GM19467 (cell line): ENCODE results near the gene RASGRP4.
"Not testable (repeated sequence)": the region's sequence is repeated elsewhere in the genome, so short reads cannot be mapped to it uniquely, and the experiment has no call there.

Experiments used
- ATAC-seq: cut with Tn5 transposase; IDR thresholded peaks from one replicate; pipeline ENCODE4 v1.9.1; 2021; ENCODE audit warnings: mild to moderate bottlenecking, moderate library complexity; ENCODE audit not compliant: unreplicated experiment

Gene RASGRP4, protein sequence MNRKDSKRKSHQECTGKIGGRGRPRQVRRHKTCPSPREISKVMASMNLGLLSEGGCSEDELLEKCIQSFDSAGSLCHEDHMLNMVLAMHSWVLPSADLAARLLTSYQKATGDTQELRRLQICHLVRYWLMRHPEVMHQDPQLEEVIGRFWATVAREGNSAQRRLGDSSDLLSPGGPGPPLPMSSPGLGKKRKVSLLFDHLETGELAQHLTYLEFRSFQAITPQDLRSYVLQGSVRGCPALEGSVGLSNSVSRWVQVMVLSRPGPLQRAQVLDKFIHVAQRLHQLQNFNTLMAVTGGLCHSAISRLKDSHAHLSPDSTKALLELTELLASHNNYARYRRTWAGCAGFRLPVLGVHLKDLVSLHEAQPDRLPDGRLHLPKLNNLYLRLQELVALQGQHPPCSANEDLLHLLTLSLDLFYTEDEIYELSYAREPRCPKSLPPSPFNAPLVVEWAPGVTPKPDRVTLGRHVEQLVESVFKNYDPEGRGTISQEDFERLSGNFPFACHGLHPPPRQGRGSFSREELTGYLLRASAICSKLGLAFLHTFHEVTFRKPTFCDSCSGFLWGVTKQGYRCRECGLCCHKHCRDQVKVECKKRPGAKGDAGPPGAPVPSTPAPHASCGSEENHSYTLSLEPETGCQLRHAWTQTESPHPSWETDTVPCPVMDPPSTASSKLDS

GRCh38 chr19:38425810-38426466 is at the start of gene RASGRP4:
TSS of gene RASGRP4 (minus strand) at chr19:38426219. CDS start at chr19:38426091, 128 bp downstream.
- ATAC-seq, result no peak

DNA sequence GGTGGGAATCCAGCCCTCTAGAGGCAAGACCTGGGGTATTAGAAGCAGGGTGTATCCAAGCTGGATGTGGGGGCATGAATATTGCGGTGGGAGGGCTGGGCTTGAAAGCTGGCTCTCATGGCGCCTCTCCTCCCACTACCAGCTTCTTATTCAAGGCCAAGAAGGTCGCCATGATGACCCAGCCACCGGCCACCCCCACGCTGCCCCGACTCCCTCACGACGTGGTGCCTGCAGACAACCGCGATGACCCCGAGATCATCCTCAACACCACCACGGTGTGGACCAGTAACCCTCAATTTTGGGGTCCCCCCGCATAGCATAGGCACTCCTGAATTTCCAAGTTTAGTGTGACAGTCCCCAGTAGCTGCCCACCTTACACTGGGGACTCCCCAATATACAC is 49.2 kb upstream of the RASGRP4 start:
- ATAC-seq, result no peak

DNA sequence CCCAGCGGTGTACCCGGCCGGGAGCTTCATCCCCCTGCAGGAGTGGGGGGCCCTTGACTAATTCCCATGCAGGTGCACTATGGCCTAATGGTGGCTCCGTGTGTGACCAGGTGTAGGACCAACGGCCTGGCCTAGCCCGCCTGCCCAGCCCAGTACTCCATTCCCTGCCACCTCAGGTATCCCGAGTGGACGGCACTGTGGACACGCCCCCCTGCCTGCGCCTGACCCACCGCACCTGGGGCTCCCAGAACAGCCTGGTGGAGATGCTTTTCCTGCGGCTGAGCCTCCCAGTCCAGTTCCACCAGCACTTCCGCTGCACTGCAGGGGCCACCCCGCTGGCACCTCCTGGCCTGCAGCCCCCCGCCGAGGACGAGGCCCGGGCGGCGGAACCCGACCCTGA is 47.2 kb upstream of the RASGRP4 start:
- ATAC-seq, result no peak

DNA sequence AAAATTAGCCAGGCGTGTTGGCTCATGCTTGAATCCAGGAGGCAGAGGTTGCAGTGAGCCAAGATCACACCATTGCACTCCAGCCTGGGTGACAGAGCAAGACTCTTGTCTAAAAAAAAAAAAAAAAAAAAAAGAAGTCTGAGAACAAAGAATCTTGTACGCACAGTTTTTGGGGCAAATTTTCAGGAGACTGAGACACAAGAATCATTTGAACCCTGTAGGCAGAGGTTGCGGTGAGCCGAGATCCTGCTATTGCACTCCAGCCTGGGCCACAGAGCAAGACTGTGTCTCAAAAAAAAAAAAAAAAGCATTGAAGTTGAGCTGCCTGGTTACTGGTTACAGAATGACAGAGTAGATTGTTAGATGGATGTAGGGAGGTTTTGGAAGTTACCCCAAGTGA is 46.7 kb upstream of the RASGRP4 start:
- not testable (repeated sequence) for ATAC-seq

DNA sequence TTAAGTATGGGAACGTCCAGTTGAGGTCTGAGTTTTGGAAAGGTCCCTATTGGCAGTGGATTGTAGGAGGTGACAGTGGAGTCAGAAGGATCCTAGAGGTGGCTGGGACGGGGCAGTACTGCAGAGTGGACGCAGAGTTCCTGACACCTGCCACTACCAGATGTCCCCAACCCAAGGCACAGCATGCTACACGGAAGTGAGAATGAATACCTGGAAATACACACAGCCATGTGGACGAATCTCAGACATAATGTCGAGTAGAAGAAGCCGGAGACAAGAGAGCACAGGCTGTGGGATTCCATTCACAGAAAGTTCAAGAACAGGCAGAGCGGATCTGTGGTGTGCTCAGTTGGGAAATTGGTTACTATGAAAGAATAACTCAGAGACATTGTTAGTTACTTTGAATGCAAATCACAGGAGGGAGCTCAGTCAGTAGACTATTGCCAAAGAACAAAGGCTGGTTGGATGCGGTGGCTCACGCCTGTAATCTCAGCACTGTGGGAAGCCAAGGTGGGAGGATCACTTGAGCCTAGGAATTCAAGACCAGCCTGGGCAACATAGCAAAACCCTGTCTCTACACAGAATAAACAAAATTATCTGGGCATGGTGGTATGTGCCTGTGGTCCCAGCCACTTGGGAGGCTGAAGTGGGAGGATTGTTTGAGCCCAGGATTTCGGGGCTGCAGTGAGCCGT is 44.9 kb upstream of the RASGRP4 start:
- ATAC-seq, result no peak

GRCh38 chr19:38469151-38469550 is 43.1 kb upstream of the RASGRP4 start:
- ATAC-seq, result no peak

GRCh38 chr19:38467541-38468525 is 41.8 kb upstream of the RASGRP4 start:
- ATAC-seq, result no peak

- ATAC-seq, result no peak
Observed at GRCh38 chr19:38466050-38466449, 40.0 kb upstream of the RASGRP4 start.

GRCh38 chr19:38464421-38465082 is 38.5 kb upstream of the RASGRP4 start:
- no peak for ATAC-seq

- no peak for ATAC-seq
Observed at GRCh38 chr19:38463365-38463764, 37.3 kb upstream of the RASGRP4 start.

GRCh38 chr19:38458991-38459390 is 33.0 kb upstream of the RASGRP4 start:
- no peak for ATAC-seq

- no peak for ATAC-seq
Observed at GRCh38 chr19:38457690-38458405, 31.8 kb upstream of the RASGRP4 start.

DNA sequence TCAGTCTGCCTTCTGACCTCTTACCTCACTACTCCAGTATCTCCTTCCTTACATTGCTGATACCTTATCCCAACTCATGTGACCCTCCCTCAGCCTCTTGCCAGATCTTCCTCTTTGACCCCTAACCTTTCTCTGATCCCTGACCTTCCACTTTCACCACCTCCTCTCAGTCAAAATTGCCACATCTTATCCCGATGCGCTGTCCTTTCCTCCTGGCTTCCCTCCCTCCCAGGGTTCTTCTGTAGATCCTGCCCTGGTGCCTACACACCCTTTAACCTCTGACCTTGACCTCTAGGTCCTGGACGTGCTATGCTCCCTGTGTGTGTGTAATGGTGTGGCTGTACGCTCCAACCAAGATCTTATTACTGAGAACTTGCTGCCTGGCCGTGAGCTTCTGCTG is 31.2 kb upstream of the RASGRP4 start:
- ATAC-seq, result no peak

- ATAC-seq, result no peak
Observed at GRCh38 chr19:38455031-38455430, 29.0 kb upstream of the RASGRP4 start.

GRCh38 chr19:38453596-38453995 is 27.6 kb upstream of the RASGRP4 start:
- no peak for ATAC-seq

DNA sequence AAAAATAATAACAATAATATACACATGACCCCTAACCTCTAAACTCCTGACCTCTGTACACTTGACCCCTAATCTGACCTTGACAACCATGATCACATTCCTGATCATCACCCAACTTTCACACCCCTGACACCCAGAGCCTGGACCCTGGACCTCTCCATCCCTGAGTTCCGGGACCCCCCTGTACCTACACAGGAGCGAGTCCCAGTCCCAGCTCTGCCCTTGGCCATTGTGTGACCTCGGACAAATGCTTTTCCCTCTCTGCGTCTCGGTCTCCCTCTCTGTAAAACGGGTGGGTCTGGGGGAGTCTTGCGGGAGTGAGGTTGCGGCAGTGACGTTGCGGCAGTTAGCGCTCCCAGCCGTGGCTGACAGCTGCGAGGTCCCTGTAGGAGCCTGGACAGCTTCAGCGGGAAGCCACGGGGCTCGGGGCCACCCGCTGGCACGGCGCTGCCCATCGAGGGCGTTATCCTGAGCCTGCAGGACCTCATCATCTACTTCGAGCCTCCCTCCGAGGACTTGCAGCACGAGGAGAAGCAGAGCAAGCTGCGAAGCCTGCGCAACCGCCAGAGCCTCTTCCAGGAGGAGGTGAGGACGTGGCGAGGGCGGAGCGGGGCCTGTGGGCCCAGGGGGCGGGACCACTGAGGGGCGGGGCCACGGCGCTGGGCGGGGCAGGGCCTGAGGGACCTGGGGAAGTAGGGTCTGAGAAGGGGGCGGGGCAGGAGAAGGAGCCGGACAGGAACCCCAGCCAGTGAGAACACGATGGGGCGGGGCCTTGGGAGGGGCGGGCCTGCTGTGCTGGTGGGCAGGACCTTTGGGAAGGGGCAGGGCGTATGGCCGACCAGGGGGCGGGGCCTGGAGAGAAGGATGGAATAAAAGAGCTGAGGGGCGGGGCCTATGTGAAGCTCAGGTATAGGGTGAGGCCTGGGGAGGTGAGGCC is 26.7 kb upstream of the RASGRP4 start:
- ATAC-seq, result no peak

DNA sequence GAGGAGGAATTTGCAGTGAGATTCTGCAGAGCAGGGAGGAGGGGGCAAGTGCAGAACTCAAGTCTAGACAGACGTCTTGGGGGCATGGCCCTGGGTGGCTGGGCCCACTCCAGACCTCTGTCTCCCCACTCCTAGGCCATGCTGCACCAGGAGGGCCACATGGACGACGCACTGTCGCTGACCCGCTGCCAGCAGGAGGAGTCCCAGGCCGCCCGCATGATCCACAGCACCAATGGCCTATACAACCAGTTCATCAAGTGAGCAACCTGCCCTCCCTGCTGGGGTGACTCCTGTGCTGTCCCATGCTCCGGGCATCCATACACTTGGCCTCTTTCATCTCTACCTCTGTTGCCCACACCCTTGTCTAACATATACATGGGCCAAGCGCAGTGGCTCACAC is 25.6 kb upstream of the RASGRP4 start:
- ATAC-seq, result no peak

- no peak for ATAC-seq
Observed at GRCh38 chr19:38451036-38451435, 25.0 kb upstream of the RASGRP4 start.
